Sigmoid colon (tissue), 4 donors: Measurements from ENCODE around the gene TSPAN15.

Experiments used
- CTCF ChIP-seq, 4 experiments: fragments of 450-650 bp in 3 of 4; fragments of 200-600 bp in 1 of 4; IDR thresholded peaks; one replicate each; pipeline ENCODE4 v1.5.1; 2016 to 2019; ENCODE audit warnings: antibody characterized with exemption in 4 of 4, mild to moderate bottlenecking in 3 of 4, moderate library complexity in 2 of 4
- EP300 ChIP-seq, 4 donors: sonication (generic); formaldehyde crosslinking; IDR thresholded peaks; one replicate each; pipeline ENCODE4 v1.6.1; 2017; ENCODE audit warnings: antibody characterized with exemption in 4 of 4
- POLR2A ChIP-seq, 2 donors: fragments of 450-650 bp; IDR thresholded peaks; one replicate each; pipeline ENCODE4 v1.6.1; 2016; ENCODE audit warnings: antibody characterized with exemption in 2 of 2, mild to moderate bottlenecking in 2 of 2, moderate library complexity in 2 of 2
- POLR2AphosphoS5 ChIP-seq, 4 donors: sonication (generic); formaldehyde crosslinking; IDR thresholded peaks; one replicate each; pipeline ENCODE4 v1.6.1; 2017; ENCODE audit warnings: antibody characterized with exemption in 4 of 4

- TF ChIP-seq POLR2A (IDR thresholded peaks at IDR 0.05) = no peak
- TF ChIP-seq CTCF (IDR thresholded peaks at IDR 0.05) = no peak
- no peak for TF ChIP-seq POLR2AphosphoS5 (IDR thresholded peaks at IDR 0.05)
- TF ChIP-seq EP300 (IDR thresholded peaks at IDR 0.05) = no peak
Measured at GRCh38 chr10:69446229-69446628, 5.0 kb upstream of the TSPAN15 start.
